Measurements from ENCODE around the gene ZMIZ1.

DNA sequence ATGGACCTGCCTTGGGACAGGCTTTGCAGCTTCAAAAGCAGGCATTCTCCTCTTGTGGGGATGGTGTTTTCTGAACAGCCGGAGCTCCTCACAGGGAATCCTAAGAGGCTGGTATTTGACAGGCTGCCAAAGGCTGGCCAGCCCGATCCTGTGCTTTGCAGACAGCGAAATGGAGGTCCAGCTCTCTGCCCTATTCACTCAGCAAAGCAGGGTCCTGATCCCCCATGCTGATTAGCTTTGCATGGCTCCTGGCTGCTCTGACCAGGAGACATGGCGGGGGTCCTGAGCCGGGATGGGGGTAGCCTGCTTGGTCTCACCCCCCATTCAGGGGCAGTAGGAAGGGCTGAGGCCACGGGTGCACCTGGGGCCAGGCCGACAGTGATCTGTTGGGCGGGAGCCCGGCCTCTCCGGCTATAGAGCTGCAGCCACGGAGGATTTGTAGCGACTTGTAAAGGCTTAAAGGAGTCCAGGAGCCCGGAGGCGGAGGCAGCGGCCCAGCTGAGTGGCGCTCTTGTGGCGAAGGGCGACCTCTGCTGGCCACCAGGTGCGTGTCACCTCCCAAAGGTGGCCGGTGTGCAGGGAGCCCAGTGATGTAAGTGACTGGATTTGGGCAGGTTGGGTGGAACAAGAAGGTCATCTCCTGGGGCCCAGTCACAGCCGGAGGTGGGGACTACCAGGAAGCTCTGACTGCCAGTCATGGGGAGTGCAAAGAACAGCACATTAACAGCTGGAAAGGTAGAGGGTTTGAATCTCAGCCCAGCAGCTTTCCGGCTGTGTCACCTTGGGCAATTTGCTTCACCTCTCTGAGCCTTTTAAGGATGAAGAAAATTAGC lies 126.5 kb downstream of the ZMIZ1 start:
- TF ChIP-seq POLR2A (IDR thresholded peaks at IDR 0.05): peak in 2 of 3 donors; percentile 12 to 14
- TF ChIP-seq, protein P1, sequence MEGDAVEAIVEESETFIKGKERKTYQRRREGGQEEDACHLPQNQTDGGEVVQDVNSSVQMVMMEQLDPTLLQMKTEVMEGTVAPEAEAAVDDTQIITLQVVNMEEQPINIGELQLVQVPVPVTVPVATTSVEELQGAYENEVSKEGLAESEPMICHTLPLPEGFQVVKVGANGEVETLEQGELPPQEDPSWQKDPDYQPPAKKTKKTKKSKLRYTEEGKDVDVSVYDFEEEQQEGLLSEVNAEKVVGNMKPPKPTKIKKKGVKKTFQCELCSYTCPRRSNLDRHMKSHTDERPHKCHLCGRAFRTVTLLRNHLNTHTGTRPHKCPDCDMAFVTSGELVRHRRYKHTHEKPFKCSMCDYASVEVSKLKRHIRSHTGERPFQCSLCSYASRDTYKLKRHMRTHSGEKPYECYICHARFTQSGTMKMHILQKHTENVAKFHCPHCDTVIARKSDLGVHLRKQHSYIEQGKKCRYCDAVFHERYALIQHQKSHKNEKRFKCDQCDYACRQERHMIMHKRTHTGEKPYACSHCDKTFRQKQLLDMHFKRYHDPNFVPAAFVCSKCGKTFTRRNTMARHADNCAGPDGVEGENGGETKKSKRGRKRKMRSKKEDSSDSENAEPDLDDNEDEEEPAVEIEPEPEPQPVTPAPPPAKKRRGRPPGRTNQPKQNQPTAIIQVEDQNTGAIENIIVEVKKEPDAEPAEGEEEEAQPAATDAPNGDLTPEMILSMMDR (IDR thresholded peaks at IDR 0.05): peak; percentile 92 to 97 (median 96)

All from body of pancreas (tissue), 4 donors.